IPS-NIHi7 (cell line): ENCODE measurements around the gene ANKRD63.

Source experiments
- DNase-seq: peaks from one replicate; pipeline ENCODE4 v3.0.0; 2012; ENCODE audit warnings: mixed read lengths; ENCODE audit errors: extremely low spot score

The ANKRD63 gene, protein sequence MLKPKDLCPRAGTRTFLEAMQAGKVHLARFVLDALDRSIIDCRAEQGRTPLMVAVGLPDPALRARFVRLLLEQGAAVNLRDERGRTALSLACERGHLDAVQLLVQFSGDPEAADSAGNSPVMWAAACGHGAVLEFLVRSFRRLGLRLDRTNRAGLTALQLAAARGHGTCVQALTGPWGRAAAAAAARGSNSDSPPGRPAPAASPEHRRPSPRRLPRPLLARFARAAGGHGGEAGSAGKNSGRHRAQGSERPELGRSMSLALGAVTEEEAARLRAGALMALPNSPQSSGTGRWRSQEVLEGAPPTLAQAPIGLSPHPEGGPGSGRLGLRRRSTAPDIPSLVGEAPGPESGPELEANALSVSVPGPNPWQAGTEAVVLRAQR

GRCh38 chr15:40282869-40283614 is at the start of gene ANKRD63:
Gene ANKRD63 (minus strand): TSS chr15:40283064. CDS start chr15:40282586, 478 bp downstream.
- no peak for DNase-seq

DNA sequence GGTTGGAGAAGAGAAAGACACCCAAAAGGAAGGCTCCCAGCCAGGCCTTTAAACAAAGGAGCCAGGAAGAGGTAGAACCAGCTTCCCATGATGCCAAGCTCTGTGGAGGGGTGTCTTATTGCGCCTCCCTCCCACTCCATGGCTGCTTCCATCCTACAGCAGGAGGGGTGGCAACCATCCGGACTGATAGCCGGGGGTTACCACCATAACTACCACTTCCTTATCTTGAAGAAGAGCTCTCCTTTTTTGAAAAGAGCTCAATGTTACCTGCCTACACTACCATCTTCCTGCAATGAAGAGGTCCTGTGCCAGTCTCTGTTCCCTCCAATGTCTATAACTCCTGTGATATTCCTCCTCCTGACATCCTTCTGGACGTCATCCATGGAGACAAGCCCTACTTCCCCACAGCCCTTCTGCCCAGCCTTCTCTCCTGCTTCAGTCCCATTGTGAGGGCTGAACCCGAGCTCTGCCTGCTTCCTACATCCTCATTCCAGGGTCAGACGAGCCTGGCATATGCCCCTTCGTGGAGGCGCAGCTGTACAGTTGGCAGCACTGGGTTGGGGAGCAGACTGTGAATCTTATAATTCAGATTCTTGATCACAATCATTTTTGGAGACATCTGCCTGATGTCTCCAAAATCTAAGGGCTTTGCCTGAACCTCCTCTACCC is 49.4 kb upstream of the ANKRD63 start:
- no peak for DNase-seq

DNA sequence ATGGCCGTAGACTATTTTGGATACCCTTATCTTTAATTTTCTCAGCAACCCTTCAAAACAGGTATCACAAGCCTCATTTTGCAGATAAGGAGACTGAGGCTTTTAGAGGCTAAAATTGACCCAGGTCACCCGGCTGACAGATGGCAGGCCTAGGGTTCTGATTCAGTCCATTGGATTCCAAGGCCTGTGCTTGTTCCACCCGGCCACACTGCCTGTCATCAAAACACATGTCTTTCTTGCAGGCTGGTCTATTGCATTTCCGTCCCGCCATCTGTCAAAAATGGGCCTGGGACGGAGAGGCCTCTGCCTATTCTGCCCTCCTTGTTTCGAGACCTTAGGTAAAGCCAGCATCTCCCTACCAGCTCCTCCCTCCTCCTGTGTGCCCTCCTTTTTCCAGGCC is 48.8 kb upstream of the ANKRD63 start:
- no peak for DNase-seq

DNA sequence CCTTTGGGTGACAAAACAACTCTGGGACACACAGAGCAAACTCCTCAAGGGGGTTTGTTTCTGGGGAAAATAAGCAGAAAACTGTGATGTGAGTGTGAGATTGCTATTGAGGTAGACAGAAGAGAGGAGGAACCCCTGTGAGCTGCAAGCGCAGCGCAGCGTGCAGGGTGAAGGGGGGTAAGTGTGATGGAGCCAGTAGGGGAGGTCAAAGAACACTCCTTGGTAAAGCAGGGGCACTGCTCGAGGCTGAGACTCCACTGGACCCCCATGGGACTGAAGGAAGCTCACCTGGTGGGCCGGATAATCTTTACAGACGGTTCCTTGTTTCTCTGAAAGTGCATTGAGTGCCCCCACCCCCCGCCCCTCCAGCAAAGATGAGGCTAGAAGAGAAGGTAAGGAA is 48.2 kb upstream of the ANKRD63 start:
- no peak for DNase-seq

- no peak for DNase-seq
Measured at GRCh38 chr15:40330368-40330836, 47.5 kb upstream of the ANKRD63 start.

DNA sequence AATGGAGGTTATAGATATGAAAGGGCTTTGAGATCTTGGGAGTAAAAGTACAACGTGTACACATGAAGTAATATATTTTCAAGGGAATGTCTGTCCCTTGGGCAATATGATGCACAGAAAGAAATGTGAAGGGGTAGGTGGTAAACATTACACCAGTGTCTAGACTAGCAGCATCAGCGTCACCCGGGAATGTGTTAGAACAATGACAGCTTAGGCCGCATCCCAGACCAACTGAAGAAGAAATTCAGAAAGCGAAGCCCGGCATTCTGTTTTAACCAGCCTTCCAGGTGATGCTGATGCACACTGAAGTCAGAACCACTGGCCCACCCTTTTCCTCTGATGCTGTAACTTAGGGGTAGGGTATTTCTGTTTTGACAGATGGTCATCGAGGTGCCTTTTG is 46.9 kb upstream of the ANKRD63 start:
- no peak for DNase-seq

DNA sequence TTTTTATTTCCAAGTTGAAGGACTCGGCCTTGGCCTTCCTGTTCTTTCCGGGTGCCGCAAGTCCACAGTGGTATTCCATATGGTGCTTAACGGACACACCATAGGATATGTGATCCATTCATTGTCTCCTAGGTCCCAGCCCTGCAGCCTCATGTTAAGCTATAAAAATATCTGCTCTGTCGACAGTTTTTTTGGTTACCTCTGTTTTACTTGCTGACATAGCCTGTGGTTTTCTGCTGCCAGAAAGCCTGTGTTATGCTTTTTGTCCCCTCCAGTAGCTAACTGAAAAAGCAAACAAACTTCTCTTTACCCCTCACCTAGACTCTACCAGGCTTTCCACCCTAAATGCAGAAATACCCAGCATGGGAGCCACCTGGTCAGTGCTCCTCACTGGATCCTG is 45.9 kb upstream of the ANKRD63 start:
- no peak for DNase-seq

DNA sequence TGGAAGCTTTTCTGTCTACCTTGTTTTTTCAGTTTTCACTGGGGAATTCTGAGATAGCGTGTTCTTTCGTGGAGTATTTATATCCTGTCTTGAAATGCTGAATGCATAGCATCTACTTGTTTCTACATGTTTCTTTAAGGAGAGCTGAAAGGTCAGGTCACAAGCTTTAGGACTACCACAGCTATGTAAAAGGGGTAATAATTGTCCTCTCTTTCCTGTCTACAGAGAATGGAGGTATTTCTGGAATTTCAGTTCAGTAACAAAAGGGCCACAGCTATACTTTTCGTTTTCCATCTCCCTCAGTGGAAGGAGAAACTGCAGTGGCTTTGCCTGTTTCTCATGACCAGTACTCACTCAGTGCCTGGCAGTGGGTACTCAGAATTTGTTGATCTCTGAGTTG is 45.3 kb upstream of the ANKRD63 start:
- DNase-seq = no peak

DNA sequence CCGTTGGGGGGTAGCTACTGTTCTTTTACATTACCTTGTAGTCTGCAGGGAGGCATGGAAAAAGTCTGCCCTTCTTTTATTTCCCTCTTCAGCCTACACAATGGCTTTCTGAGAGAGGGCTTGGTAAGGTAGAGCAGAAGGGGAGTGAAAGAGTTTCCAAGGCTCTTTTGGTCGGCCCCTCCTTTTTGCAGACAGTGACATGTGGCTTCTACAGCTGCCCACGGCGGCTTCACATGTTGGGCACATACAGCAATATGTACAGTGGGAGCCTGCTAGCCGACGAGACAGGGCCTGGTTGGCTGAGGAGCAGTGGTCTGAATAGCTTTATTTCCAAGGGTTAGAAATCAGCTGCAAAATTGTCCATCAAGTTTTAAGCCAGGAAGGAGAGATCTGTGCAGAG is 44.6 kb upstream of the ANKRD63 start:
- no peak for DNase-seq

GRCh38 chr15:40325700-40326099 is 42.8 kb upstream of the ANKRD63 start:
- DNase-seq = no peak

- no peak for DNase-seq
Measured at GRCh38 chr15:40325188-40325587, 42.3 kb upstream of the ANKRD63 start.

DNA sequence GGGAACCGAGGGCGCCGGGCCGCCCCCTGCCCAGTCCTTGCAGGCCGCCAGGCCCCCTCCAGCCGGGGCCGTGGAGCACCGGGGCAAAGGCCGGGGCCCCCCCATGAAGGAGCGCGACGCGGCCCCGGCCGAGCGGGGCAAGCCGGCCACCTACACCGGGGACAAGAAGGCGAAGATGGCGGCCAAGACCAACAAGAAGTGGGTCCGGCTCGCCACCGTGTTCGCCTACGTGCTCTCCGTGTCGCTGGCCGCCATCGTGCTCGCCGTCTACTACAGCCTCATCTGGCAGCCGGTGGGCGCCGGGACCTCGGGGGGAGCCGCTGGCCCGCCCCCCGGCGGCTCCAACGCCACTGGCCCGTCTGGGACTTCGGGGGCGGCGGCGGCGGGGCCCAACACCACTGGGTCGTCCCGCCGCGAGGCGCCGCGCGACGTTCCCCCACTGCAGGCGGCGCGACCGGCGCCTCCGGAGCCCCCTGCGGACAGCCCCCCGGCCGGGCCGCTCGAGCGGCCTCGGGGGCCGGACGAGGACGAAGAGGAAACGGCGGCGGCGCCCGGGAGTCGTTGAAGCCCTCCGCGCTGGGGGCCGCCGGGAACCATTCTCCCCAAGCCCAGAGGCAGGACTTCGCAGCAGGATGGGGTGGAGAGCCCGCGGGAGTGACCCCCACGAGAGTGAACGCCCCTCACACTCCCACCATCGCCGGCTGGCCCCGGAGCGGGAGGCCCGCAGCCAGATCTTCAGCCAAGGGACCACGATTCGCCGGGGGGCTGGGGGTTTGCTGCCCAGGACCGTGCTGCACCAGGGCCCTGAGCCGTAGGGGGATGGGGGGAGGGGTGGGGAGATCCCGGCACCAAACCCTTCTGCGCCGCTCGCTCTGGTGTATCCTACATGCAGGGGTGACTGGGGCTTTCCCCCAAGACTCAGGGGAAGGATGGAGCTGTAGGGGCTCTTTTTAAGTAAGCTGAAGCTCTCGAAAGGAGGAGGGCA is 41.4 kb upstream of the ANKRD63 start:
- DNase-seq = no peak

DNA sequence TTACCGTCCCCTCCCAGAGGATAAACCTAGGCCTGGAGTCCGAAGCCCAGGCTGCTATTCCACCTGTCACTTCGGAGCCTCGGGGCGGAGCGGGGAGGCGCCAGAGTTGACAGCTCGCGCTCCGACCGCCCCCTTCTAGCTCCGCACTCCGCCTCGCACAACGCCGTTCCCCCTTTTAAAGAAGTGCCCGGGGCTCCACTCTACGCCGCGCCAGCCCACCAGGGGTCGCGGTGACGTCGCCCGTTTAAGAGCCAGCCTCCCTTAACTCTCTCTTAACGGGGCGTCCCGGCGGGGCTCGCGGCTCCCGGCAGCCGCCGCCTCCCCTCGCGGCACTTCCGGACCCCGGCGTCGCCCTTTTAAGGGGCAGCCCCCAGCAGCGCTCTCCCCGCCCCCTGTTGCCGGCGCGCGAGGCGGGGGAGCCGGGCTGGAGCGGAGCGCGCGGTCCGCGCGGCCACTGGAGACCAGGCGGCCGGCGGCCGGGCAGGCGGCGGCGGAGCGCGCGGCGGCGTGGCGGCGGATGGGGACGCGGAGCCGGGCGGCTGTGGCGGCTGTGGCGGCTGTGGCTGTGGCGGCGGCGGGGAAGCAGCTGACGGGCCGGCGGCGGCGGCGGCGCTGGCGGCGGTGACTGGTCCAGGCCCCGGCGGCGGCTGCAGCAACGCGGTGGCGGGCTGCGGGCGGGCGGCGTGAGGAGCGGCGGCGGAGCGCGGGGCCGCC is 40.5 kb upstream of the ANKRD63 start, which contains the start of gene INAFM2:
INAFM2 (plus strand) TSS at position 454 of the 714 bp plus-strand sequence. CDS start 364 bp downstream, outside the sequence.
- DNase-seq = peak; percentile 94

- no peak for DNase-seq
Measured at GRCh38 chr15:40322531-40323238, 39.8 kb upstream of the ANKRD63 start.

- DNase-seq = peak; percentile 68
Measured at GRCh38 chr15:40320931-40321371, 38.1 kb upstream of the ANKRD63 start.

DNA sequence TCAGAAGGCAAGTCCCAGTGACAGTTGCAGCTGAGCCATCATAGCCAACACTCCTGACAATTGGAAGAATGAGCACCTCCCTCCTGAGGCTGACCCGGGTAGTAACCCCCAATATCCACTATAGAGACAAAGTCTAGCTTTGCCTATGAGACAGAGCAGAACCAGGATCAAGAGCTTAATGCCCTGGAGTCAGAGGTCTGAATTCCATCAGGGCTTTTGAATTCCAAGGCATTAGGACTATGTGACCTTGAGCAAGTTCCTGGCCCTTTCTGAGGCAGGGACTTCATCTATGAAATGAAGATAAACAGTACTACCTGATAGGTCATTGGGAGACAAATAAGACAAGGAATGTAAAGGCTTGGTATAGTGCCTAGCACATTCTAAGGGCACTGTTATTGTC is 37.5 kb upstream of the ANKRD63 start:
- no peak for DNase-seq

DNA sequence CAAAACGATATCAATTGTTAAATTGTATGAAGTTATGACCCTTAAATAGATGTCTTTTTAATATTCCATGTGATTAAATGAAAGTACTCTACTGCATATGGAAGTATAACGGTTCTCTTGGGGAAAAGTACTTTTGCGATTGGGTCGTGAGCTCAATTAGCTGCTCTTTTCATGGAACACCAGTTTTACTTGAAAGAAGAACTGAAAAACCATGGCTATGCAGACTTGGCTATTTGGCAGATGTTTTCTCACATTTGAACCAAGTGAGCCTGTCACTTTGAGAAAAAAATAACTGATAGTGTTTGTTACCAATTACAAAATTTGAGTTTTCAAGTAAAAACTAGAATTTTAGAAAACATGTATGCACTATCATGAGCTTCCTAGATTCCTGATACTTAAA is 34.7 kb upstream of the ANKRD63 start:
- no peak for DNase-seq

DNA sequence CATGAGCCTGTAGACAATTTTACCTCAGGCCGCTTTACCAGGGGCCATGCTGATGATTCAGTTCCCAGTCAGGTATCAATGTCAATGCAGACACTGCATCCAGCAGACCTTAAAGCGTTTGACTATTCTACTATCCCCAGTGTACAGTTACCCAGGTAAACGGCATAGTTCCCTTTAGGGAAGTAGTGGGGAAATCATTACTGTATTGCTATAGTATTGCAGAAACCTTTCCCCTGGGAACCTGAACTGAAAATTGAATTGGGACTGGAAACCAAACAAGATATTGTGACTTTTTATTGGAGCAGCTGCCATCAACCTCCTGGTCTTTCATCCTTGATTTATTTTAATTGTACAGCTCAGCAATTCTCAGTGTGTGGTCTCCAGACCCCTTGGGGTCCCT is 34.1 kb upstream of the ANKRD63 start:
- DNase-seq = no peak

DNA sequence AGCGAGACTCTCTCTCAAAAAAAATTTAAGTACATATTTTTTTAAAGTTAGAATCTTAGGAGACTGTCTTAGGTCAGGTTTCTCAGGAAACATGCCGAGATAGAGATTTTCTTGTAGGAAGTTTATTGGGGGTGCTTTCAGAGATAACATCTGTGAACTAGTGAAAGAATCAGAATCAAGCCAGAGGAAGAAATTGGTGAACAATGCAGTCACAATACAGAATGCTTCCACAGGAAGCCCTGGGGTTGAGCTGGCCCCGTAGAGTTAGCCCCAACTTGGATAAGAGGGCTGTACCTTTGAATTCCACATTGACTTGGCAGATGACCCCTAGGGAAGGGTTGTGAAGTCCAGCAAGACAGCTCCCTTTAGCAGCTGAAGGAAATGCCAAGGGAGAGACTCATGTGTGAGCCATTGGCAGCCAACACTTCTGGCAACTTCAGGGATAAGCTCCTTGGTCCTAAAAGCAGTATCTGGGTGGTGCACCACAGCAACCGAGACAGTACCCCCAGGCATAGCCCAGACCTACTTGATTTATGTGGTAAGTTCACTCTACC is 31.9 kb upstream of the ANKRD63 start:
- no peak for DNase-seq
